AG20443 (cell line): ENCODE measurements around the gene BGLAP.
"Not testable (repeated sequence)": the region's sequence is repeated elsewhere in the genome, so short reads cannot be mapped to it uniquely, and the experiment has no call there.

Source experiments
- DNase-seq: peaks from one replicate; pipeline ENCODE4 v3.0.0; 2012; ENCODE audit warnings: low spot score, mixed read lengths

The BGLAP gene

DNA sequence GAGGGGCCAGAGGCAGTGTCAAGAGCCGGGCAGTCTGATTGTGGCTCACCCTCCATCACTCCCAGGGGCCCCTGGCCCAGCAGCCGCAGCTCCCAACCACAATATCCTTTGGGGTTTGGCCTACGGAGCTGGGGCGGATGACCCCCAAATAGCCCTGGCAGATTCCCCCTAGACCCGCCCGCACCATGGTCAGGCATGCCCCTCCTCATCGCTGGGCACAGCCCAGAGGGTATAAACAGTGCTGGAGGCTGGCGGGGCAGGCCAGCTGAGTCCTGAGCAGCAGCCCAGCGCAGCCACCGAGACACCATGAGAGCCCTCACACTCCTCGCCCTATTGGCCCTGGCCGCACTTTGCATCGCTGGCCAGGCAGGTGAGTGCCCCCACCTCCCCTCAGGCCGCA lies at the start of gene BGLAP:
BGLAP (plus strand) TSS at position 259 of the 400 bp plus-strand sequence; CDS start at position 307, 48 bp downstream.
- no peak for DNase-seq

GRCh38 chr1:156193208-156193487 lies 48.8 kb upstream of the BGLAP start:
- no peak for DNase-seq

GRCh38 chr1:156193488-156194299 lies 48.3 kb upstream of the BGLAP start, which contains the start of gene SLC25A44:
Gene SLC25A44, plus strand, starts transcription at chr1:156194104. Its CDS starts 5,744 bp downstream, at chr1:156199848.
- peak; percentile 98 for DNase-seq

GRCh38 chr1:156194300-156194652 lies 47.7 kb upstream of the BGLAP start:
- no peak for DNase-seq

DNA sequence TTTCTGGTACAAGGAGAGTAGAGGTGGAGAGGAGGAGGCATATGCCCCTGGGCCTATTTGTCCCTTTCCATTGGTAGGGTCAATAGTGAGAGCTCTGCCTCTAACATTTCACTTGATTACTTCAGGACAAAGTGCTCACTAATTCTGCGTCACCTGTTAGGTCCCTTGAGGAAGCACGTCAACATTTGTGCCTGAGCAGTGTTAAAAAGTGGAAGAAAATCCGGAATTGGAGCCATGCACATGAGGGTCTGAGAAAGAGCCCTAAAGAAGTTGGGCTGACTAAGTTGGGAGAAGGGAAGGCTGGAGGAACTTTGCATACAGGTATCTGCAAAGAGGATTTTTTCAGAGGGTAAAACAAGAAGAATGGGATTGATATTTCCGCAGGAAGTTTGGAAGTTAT lies 46.1 kb upstream of the BGLAP start:
- DNase-seq, result no peak

GRCh38 chr1:156196445-156196844 lies 45.5 kb upstream of the BGLAP start:
- DNase-seq, result no peak

- DNase-seq, result no peak
Observed at GRCh38 chr1:156198831-156199349, 43.1 kb upstream of the BGLAP start.

DNA sequence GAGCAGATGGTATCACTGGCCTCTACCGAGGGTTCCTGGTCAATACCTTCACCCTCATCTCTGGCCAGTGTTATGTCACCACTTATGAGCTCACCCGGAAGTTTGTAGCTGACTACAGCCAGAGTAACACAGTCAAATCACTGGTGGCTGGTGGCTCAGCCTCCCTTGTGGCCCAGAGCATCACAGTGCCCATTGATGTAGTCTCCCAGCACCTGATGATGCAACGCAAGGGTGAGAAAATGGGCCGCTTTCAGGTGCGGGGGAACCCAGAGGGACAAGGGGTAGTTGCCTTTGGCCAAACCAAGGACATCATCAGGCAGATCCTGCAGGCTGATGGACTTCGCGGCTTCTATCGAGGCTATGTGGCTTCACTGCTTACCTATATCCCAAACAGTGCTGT lies 41.9 kb upstream of the BGLAP start:
- DNase-seq, result no peak

- peak; percentile 41 for DNase-seq
Observed at GRCh38 chr1:156203331-156203730, 38.7 kb upstream of the BGLAP start.

DNA sequence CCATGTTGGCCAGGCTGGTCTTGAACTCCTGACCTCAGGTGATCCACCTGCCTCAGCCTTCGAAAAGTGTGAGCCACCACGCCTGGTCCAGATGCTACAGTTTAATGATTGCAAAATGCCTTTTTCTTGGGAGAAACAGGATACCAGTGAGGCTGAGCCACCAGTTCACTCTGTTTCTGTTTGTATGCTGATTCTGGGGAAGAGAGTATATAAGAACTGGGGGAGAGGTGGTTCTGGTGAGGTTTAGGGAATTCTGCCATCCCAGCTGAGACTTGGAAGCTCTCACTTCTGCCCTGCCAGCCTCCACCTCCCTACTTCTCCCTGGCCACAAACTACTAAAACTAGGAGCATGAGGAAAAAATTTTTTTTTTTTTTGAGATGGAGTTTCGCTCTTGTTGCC lies 37.3 kb upstream of the BGLAP start:
- DNase-seq, result no peak

- DNase-seq, result no peak
Observed at GRCh38 chr1:156211243-156211642, 30.7 kb upstream of the BGLAP start.

GRCh38 chr1:156212130-156212529 lies 29.9 kb upstream of the BGLAP start:
- DNase-seq, result no peak

- DNase-seq, result peak; percentile 99
Observed at GRCh38 chr1:156212833-156213643, 28.9 kb upstream of the BGLAP start, which contains the start of gene PMF1. Gene PMF1, plus strand, starts transcription at chr1:156213007. Its CDS starts 9 bp downstream, at chr1:156213016.

DNA sequence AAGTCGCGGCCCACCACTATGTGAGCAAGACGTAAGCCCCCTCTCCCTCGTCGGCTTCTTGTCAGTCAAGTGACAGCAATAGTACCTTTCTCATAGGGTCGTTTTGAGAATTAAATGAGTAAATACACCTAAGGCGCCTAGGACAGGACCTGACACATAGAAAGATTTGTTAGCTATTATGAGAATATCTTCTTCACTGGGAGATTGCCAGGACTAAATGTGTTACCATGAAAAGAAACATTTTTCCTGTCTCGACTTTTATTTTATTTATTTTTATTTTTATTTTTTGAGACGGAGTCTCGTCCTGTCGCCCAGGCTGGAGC lies 28.4 kb upstream of the BGLAP start:
- DNase-seq, result no peak

GRCh38 chr1:156214024-156214748 lies 27.8 kb upstream of the BGLAP start:
- no peak for DNase-seq

- not testable (repeated sequence) for DNase-seq
Observed at GRCh38 chr1:156216361-156217086, 25.5 kb upstream of the BGLAP start.

- DNase-seq, result peak; percentile 37
Observed at GRCh38 chr1:156217871-156218270, 24.1 kb upstream of the BGLAP start.

- DNase-seq, result no peak
Observed at GRCh38 chr1:156220226-156220625, 21.8 kb upstream of the BGLAP start.

GRCh38 chr1:156221986-156222692 lies 19.8 kb upstream of the BGLAP start:
- DNase-seq, result no peak

DNA sequence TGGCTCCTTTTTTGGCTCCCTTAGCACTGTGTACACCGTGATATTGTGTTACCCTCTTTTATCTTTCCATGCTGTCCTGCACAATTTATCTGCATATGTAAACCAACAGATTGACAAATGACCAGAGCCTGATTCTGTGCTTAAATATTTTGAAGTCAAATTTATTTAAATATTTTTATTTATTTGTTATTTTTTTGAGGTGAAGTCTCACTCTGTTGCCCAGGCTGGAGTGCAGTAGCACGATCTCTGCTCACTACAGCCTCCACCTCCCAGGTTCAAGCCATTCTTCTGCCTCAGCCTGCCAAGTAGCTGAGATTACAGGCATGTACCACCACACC lies 16.3 kb upstream of the BGLAP start:
- DNase-seq, result no peak

- DNase-seq, result no peak
Observed at GRCh38 chr1:156226116-156226538, 15.9 kb upstream of the BGLAP start.
